Measurements from ENCODE around the gene NSFL1C. TPM values are rescaled to one million over a fixed set of nuclear protein-coding genes. Genes with fewer than 3 reads are reported as not detected.
A peak's percentile ranks its signal among the peaks of the same experiment; 100 is the strongest.
"Not testable (repeated sequence)": the region's sequence is repeated elsewhere in the genome, so short reads cannot be mapped to it uniquely, and the experiment has no call there.

The NSFL1C gene
- 10 to 100 TPM in 11 of 12 donors, not detected in 1; 61.3 to 75.1 (median 66.6) TPM for polyA plus RNA-seq (ENCODE audit: insufficient read length in 12 of 12)
- long read RNA-seq, donor 1, transcript NSFL1C-207 (2 exons, 624 nt), result minor isoform, 6 of 32 reads
- long read RNA-seq, donor 1, transcript NSFL1C-201 (9 exons, 3,568 nt), result major isoform, 14 of 32 reads
- long read RNA-seq, donor 1, partial matches to known transcripts, result 10 of 32 reads
- long read RNA-seq, donor 1, other reads (novel, unspliced or antisense), result 0 of 32 reads
- long read RNA-seq, donor 2, transcript NSFL1C-201 (9 exons, 3,568 nt), result major isoform, 17 of 35 reads
- long read RNA-seq, donor 2, partial matches to known transcripts, result 0 of 35 reads
- long read RNA-seq, donor 2, other reads (novel, unspliced or antisense), result 14 of 35 reads
- long read RNA-seq, donor 3, partial matches to known transcripts, result 0 of 3 reads
- long read RNA-seq, donor 3, other reads (novel, unspliced or antisense), result 0 of 3 reads
- long read RNA-seq, donor 4, partial matches to known transcripts, result 0 of 5 reads
- long read RNA-seq, donor 4, other reads (novel, unspliced or antisense), result 0 of 5 reads
- long read RNA-seq, donor 5, transcript NSFL1C-201 (9 exons, 3,568 nt), result major isoform, 20 of 55 reads
- long read RNA-seq, donor 5, partial matches to known transcripts, result 13 of 55 reads
- long read RNA-seq, donor 5, other reads (novel, unspliced or antisense), result 20 of 55 reads
- long read RNA-seq, donor 6, partial matches to known transcripts, result 0 of 11 reads
- long read RNA-seq, donor 6, other reads (novel, unspliced or antisense), result 7 of 11 reads
- long read RNA-seq, donor 7, partial matches to known transcripts, result 0 of 12 reads
- long read RNA-seq, donor 7, other reads (novel, unspliced or antisense), result 6 of 12 reads
- long read RNA-seq, donor 8, transcript NSFL1C-201 (9 exons, 3,568 nt), result major isoform, 13 of 35 reads
- long read RNA-seq, donor 8, partial matches to known transcripts, result 9 of 35 reads
- long read RNA-seq, donor 8, other reads (novel, unspliced or antisense), result 12 of 35 reads
- long read RNA-seq, donor 9, transcript NSFL1C-201 (9 exons, 3,568 nt), result major isoform, 5 of 11 reads
- long read RNA-seq, donor 9, partial matches to known transcripts, result 5 of 11 reads
- long read RNA-seq, donor 9, other reads (novel, unspliced or antisense), result 0 of 11 reads
- long read RNA-seq, donor 10, transcript NSFL1C-201 (9 exons, 3,568 nt), result major isoform, 6 of 35 reads
- long read RNA-seq, donor 10, partial matches to known transcripts, result 15 of 35 reads
- long read RNA-seq, donor 10, other reads (novel, unspliced or antisense), result 11 of 35 reads
- long read RNA-seq, donor 11, transcript NSFL1C-201 (9 exons, 3,568 nt), result major isoform, 9 of 21 reads
- long read RNA-seq, donor 11, partial matches to known transcripts, result 0 of 21 reads
- long read RNA-seq, donor 11, other reads (novel, unspliced or antisense), result 11 of 21 reads

GRCh38 chr20:1466211-1467081 lies at the start of gene NSFL1C:
Gene NSFL1C (minus strand): TSS chr20:1466849. CDS start chr20:1466824, 25 bp downstream.
- peak; percentile 95 for DNase-seq

GRCh38 chr20:1513801-1514200 lies 47.2 kb upstream of the NSFL1C start:
- no peak for DNase-seq

- no peak for DNase-seq
These were observed 42.6 kb upstream of the NSFL1C start for GRCh38 chr20:1509237-1509636.

GRCh38 chr20:1508574-1508973 lies 41.9 kb upstream of the NSFL1C start:
- DNase-seq, result no peak

DNA sequence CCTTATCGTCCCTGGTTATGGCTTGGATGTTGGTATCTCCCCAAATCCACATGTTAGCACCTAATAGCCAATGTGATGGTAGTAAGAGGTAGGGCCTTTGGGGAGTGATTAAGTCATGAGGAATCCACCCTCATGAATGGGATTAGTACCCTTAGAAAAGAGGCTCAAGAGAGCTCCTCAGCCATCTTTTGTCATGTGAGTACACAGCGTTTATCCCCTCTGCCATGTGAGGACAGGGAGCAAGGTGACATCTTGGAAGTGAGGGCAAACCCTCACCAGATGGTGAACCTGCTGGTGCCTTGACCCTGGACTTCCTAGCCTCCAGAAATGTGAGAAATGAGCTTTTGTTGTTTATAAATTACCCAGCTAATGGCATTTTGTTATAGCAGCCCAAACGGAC lies 40.6 kb upstream of the NSFL1C start:
- no peak for DNase-seq

DNA sequence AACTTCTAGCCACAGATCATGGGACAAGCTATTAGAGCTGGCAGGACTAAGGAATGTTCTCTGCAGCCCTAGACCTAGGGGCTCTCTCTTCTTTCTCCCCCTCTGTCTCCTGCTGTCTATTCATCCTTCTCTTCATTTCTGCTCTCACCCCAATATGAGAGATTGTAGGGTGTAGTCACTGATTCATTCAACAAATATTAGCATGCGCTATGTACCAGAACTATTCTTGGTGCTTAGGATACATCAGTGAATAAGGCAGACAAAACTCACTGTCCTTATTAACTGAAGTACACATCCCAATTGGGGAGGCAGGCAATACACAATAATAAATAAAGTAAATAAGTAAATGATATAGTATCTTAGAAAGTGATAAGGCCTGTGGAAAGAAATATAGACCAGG lies 39.2 kb upstream of the NSFL1C start:
- no peak for DNase-seq

DNA sequence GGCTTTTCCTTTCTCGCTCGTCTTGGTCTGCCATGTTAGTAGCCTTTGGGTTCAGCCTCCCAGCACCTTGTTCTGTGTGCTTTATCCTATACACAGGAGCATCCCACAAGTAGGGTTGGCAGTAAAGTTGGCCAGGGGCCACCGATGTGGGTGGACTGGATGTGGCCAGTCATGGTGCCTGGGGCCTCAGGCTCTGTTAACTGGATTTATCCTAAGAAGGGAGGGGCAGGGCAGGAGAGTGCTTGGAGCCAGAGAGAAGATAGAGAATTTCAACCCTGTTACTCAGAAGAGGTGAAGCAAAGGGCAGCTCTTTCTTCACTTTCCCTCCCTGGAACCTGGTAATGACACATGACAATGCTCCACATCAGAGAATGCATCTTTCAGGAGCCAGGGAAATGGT lies 38.7 kb upstream of the NSFL1C start:
- no peak for DNase-seq

DNA sequence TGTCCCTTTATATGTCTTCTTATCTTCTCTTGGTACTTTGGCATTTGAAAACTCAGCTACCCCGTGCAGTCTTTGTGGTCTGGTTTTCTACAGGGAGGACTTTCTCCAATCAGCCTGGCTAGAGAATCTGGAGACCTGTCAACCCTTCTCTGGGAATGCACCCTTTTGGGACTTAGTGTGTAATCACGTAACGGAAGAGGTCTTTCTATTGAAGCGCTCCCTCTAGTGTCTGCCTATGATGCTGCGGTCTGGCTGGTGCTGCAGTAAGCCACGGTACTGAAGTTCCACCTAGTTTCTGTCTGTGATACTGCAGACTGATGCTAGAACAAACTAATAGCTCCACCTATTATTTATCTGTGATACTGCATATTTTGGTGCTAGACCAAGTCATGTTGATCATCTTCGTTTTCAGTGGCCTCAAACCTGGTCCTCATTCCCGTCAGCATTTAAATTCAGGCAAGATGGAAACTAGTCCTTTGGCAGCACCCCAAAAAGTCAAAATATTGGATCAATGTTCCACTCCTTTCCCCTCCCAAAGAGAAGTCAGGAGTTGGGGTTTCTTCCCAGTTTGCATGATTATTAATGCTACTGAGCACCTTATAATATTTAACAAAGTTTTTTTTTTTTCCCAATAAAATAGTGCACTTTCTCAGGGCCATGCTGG lies 37.0 kb upstream of the NSFL1C start:
- DNase-seq, result peak; percentile 48

GRCh38 chr20:1500496-1500895 lies 33.8 kb upstream of the NSFL1C start:
- DNase-seq, result no peak

DNA sequence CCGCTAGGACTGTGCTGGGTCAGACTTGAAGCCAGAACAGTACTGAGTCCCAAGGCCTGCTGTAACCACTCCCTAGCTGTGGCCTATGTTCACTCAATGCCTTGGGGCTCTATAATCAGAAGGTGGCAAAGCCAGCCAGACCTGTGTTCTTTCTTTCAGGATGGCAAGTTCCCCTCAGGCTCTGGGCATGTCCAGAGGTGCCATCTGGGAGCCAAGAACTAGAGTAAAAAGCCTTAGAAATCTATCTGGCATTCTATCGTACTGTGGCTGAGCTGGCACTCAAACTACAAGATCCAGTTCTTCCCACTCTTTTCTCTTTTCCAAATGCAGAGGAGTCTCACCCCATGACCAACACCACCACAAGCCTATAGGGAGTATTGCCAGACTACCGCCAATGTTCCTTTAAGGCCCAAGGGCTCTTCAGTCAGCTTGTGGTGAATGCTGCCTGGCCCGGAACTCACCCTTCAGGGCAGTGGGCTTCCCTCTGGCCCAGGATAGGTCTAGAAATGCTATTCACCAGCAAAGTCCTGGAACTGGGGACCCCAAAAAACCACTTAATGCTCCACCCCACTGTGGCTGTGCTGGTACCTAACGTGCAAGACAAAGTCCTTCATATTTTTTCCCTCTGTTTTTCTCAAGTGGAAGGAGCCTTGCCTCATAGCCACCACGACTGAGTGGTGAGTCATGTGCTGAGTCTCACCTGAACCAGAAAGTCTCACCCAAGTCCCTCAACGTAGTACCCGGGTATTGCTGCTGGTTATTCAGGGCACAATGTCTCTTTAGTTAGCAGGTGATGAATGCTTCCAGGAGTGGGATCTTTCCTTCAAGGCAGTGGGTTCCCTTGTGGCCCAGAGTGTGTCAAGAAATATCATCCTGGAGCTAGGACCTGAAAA lies 33.1 kb upstream of the NSFL1C start:
- DNase-seq, result no peak

GRCh38 chr20:1497371-1497770 lies 30.7 kb upstream of the NSFL1C start:
- DNase-seq, result not testable (repeated sequence)

DNA sequence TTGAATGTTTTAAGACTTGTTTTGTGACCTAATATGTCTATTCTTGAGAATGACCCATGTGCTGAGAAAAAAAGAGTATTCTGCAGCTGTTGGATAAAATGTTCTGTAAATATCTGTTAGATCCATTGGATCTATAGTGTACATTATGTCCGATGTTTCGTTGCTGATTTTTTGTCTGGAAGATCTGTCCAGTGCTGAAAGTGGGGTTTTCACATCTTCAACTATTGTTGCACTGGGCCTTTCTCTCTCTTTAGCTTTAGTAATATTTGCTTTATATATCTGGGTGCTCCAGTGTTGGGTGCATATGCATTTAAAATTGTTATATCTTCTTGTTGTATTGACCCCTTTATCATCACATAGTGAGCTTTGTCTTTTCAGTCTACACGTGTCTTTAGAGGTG lies 30.3 kb upstream of the NSFL1C start:
- no peak for DNase-seq

- no peak for DNase-seq
These were observed 27.8 kb upstream of the NSFL1C start for GRCh38 chr20:1494436-1494835.

DNA sequence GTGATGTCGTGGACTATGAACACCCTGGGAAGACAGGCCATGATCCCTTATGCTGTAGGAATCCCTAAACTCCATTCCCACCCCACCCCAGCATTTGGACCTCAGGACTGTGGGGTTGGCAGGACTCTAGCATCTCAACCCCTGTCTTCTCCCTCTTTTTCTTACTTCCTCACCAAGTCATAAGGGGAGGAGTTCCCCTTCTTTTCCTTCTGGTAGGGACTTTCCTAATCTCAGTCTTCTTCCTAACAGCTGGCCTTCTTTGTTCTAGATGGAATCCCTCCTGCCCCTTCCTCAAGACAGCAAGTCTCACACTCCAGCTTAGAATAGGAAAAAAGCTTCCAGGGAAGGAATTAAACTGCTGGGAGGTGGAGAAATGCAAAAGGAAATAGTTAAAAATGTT lies 26.9 kb upstream of the NSFL1C start:
- DNase-seq, result no peak

- DNase-seq, result no peak
These were observed 25.4 kb upstream of the NSFL1C start for GRCh38 chr20:1491860-1492642.

GRCh38 chr20:1491281-1491840 lies 24.7 kb upstream of the NSFL1C start, which contains the start of gene SIRPB2:
Gene SIRPB2 (minus strand): TSS chr20:1491420. CDS start chr20:1491359, 61 bp downstream.
- no peak for DNase-seq

DNA sequence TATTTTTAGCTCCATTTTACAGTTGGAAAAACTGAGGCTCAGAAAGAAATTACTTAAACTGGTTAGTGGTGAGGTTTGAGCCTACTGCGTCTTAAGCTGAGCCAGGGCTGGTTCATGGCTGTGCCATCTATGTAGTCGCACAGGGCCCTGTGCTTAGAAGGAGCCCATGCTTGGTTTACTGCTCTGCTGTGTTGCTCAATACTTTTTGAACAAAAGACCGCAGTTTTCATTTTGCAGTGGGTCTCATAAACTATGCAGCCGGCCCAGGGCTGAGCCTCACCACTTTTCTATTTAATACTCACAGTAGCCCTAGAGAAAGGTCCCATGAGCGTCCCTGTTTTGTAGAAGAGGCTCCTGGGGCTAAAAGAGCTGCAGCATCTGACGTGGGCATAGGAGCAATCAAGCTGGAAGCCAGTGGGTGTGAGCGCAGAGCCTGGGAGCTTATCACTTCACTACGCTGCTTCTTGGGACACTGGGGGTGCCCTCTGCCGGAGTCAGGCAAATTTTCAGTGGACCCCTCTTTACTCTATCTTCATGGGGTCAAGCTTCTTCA lies 24.1 kb upstream of the NSFL1C start:
- no peak for DNase-seq

Measured in muscle of arm (tissue), 14 donors.